Brain microvascular endothelial cell (primary cell): ENCODE measurements around the gene CNTN6.
A peak's percentile ranks its signal among the peaks of the same experiment; 100 is the strongest.

ENCODE experiments used
- DNase-seq: peaks from one replicate; pipeline ENCODE4 v3.0.0-alpha.2; 2020
- H3K27ac ChIP-seq: fragments of 250-450 bp; sonication (Bioruptor Pico); 2 replicates; pipeline ENCODE4 v1.5.1; 2020; ENCODE audit warnings: mild to moderate bottlenecking, moderate library complexity
- H3K27me3 ChIP-seq: fragments of 250-450 bp; sonication (Bioruptor Pico); replicated peaks from 2 replicates; pipeline ENCODE4 v1.5.1; 2020; ENCODE audit warnings: mild to moderate bottlenecking
- H3K36me3 ChIP-seq: fragments of 250-450 bp; sonication (Bioruptor Pico); replicated peaks from 2 replicates; pipeline ENCODE4 v1.5.1; 2020; ENCODE audit warnings: mild to moderate bottlenecking
- H3K4me3 ChIP-seq: 2 replicates; pipeline ENCODE4 v1.5.1; 2011; ENCODE audit warnings: low read depth, mild to moderate bottlenecking, control low read depth, low read length, moderate library complexity
- CTCF ChIP-seq: IDR thresholded peaks from 2 replicates; pipeline ENCODE4 v1.5.1; 2011; ENCODE audit warnings: low read depth, mild to moderate bottlenecking, moderate library complexity, low read length, control low read depth, inconsistent platforms; ENCODE audit errors: missing control alignments
- in situ Hi-C: cut with HindIII; loops from 2 replicates; pipeline ENCODE4 v1.10.0; 2017; ENCODE audit warnings: low sequenced_read_pairs, low pct_ligation_motif_present

Gene CNTN6

GRCh38 chr3:1326546-1326945, 233.7 kb downstream of the CNTN6 start:
- no peaks in the 10 kb centered on the region for H3K36me3 ChIP-seq
- no peak for DNase-seq
- no peak overlapping the region for H3K27ac ChIP-seq
- no peak for TF ChIP-seq CTCF
- H3K27me3 ChIP-seq = no peaks in the 10 kb centered on the region
- in situ Hi-C loops = no loop called here
- no peak overlapping the region for H3K4me3 ChIP-seq

GRCh38 chr3:1330107-1330506, 237.3 kb downstream of the CNTN6 start:
- Histone ChIP-seq H3K36me3 (no peaks in the 10 kb centered on the region), H3K27me3 (no peaks in the 10 kb centered on the region), H3K4me3 (no peak overlapping the region), H3K27ac (no peak overlapping the region)
- in situ Hi-C loops = no loop called here
- no peak for DNase-seq
- TF ChIP-seq CTCF = no peak

GRCh38 chr3:1346386-1346785, 253.6 kb downstream of the CNTN6 start:
- H3K27ac ChIP-seq = no peak overlapping the region
- H3K27me3 ChIP-seq = no peaks in the 10 kb centered on the region
- in situ Hi-C loops = no loop called here
- no peak overlapping the region for H3K4me3 ChIP-seq
- H3K36me3 ChIP-seq = no peaks in the 10 kb centered on the region
- TF ChIP-seq CTCF = no peak
- DNase-seq = no peak

- peak; percentile 10 for TF ChIP-seq CTCF
- no peak for DNase-seq
- H3K27ac ChIP-seq = no peak overlapping the region
- in situ Hi-C loops = no loop called here
- no peaks in the 10 kb centered on the region for H3K36me3 ChIP-seq
- H3K27me3 ChIP-seq = no peaks in the 10 kb centered on the region
- no peak overlapping the region for H3K4me3 ChIP-seq
These were observed 255.7 kb downstream of the CNTN6 start for GRCh38 chr3:1348547-1348946.

GRCh38 chr3:1350885-1351284, 258.1 kb downstream of the CNTN6 start:
- Histone ChIP-seq H3K27ac (no peak overlapping the region), H3K36me3 (no peaks in the 10 kb centered on the region), H3K27me3 (no peaks in the 10 kb centered on the region), H3K4me3 (no peak overlapping the region)
- no peak for TF ChIP-seq CTCF
- in situ Hi-C loops = no loop called here
- DNase-seq = no peak

GRCh38 chr3:1355691-1356090, 262.9 kb downstream of the CNTN6 start:
- in situ Hi-C loops = no loop called here
- H3K27me3 ChIP-seq = no peaks in the 10 kb centered on the region
- no peak overlapping the region for H3K4me3 ChIP-seq
- no peak overlapping the region for H3K27ac ChIP-seq
- no peak for DNase-seq
- H3K36me3 ChIP-seq = no peaks in the 10 kb centered on the region
- TF ChIP-seq CTCF = no peak
